ENCODE measurements around the gene ACTR1A.

Gene ACTR1A

DNA sequence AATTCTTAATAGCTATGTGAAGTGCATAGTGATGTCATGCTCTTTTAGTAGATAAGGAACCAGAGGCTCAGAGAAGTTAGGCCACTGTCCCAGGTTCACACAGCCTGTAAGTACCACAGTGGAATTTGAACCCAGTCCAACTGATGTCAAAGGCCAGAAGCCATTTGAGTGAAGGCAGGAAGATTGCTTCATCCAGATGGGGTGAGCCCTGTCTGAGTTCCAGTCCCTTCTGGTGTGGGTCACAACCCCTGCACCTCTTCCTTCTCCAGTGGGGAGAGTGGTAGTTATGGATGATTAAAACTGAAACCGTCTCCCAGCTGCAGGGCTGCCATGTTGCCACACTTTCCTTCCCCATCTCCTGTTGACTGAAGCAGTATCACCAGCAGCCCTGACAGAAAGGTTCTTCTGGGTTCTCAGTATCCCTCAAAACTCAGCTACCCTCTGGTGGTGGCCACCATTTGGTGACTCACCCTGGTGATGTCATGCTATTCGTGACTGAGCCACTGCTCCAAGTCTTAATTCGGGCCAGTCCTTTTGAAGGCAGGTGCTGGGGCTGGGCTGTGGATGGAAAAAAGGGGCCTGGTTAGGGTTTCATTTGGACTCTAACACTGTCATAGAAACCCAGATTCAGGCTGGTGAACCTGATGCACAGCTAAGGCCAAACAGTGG, 49.7 kb downstream of the ACTR1A start:
- no peak for DNase-seq

DNA sequence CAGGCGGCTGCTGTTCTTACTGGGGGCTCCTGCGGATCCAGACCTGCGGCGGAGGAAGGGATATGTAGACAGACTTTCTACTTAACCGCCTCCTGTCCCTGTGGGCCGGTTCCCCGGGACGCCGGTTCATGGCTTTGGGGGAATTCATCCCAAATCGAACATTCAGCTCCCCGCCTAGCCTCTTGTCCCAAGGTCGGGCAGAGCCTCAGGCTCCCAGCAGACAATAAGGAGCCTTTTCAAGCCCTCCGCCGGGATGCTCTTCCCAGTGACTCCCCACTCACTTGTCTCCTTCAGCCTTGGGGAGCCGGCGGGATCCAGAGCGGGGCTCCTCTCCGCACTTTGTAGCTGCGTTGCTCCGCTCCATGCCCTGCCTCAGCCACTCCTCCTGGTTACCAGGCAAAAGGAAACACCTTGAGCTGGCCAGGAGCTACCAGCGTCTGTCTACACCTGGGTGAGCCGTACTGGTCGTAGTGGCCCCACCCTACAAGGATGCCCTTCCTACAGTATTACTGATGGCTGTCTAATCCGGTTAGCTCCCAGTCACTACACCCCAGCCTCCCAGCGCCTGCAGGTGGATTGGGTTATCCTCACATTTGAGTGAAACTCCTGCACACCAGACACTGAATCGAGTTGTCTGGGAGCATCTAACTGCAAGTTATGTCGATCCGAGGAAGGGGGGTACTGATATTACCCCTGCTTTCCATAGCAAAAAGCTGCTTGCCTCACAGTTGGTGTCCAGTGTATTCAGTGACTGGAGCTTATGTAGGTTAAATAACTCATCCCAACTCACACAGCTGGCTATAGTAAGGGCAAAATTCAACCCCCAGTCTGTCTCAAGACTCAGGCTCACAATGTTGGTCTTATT, 51.2 kb downstream of the ACTR1A start, which contains the start of gene C10orf95:
TSS of gene C10orf95 (minus strand) at position 439 of the 865 bp plus-strand sequence. CDS start 450 bp downstream, outside the sequence.
- peak; percentile 11 for DNase-seq

DNA sequence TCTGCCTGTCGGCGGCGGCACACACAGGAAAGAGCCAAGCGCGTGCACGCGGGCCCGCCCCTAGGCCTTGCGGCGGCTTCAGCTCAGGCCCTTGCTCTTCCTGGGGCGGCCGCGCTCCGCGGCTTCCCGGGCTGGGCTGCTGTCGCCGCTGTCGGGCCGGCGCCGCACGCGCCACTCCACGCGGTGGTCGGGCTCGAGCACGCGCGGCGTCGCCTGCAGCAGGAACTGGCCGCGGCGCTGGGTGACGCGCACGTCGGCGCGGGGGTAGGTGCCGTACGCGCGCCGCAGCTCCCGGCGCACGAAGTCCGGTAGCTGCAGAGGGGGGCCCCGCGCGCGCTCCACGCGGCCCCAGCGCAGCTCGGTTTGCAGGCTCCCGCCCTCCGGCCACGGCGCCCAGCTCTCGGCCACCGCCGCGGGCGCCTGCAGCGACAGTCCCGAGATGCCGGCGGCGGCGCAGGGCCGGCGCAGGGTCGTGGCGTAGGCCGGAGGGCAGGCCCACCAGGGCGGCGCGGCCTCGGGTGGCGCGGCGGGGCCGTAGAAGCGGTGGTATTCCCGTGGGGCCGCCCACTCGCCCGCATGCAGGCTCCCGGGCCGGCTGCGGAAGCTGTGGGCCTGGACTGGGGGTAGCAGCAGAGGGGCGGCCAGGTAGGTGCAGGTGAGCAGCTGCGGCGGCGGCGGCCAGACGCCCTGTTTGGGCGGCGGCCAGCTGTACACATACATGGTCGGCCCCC, 52.0 kb downstream of the ACTR1A start:
- DNase-seq = peak; percentile 84

DNA sequence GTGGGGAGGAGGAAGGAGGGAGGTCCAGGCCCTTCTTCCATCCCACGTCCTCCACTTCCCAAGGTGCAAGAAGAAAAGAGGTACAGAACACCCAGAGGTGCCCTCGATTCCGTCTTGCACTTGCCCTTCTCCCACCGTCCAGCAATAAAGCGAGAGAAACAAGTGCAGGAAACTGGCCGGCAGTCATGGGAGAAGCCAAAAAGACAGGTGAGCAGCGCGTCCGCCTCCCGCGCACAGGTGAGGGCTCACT, 52.5 kb downstream of the ACTR1A start:
- DNase-seq = no peak

DNA sequence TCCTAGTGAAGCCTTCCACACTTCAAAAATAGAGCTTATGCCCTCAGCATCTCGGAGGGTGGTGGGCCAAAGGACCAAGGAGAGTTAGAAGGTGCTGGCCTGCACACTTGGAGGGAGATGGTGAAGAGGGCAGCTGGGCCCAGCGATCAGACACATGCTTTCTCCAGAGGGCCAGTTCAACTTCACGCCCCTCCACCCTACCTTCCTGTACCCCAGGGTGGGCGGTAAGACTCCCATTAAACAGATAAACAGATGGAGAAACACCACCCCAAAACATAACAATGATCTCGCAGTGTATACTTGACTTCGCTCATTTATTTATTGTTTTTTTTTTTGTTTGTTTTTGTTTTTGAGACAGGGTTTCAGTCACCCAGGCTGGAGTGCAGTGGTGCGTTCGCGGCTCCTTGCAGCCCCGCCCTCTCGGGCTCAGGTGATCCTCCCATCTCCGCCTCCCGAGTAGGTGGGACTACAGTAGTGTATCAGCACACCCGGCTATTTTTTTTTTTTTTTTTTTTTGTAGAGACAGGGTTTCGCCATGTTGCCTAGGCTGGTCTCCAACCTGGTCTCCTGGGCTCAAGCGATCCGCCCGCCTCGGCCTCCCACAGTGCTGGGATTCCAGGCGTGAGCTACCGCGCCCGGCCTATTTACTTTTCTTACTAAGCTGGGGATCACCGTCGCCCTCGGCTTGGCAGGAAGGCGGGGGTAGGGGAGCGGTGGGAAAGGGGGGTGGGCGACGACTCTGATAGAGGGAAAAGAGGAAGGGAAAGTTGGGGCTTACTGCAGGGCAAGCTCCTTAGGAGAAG, 53.0 kb downstream of the ACTR1A start:
- DNase-seq = peak; percentile 85

DNA sequence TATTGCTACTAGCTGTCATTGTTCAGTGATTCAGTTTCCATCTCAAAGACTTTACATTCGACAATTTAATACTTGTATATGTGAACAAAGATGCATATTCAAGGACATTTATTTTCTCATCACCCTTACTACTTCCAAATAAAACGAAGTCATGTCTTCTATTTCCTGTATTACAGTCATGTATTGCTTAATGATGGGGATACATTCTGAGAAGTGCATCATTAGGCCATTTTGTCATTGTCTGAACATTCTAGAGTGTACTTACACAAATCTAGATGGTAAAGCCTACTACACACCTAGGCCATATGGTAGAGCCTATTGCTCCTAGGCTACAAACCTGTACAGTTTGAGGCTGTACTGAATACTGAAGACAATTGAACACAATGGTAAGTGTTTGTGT, 57.7 kb downstream of the ACTR1A start:
- DNase-seq = no peak

DNA sequence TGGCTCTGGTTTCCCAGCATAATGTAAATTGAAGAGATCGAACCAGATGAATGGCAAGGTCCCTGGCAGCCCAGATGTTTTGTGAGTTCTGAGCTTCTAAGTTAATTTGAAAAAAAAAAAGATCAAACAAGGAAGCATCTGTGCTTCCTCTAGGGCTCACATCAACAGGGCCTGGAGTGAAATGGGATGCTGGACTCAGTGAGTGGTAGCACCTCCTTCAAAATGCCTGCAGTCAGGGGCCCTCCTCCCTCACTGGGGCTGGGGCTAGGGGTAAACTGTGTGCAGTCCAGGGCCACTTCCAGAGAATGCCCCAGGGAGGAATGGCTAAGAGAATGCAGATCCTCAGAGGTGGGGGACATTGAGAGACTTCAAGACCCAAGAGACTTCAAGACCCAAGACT, 64.1 kb downstream of the ACTR1A start:
- DNase-seq = no peak

DNA sequence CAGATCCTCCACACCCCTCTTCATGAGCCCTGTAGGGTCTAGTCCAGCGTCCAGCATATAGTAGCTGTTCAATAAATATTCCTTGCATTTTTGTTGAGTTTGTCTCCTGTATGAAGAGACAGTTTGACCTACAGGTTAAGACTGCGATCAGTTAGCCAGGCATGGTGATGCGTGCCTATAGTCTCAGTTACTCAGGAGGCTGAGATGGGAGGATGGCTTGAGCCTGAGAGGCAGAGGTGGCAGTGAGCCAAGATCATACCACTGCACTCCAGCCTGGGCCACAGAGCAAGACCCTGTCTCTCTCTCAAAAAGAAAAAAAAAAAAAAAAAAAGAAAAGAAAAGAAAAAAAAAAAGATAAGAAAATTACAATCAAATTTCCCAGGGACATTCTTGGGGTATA, 65.0 kb downstream of the ACTR1A start:
- DNase-seq = no peak

DNA sequence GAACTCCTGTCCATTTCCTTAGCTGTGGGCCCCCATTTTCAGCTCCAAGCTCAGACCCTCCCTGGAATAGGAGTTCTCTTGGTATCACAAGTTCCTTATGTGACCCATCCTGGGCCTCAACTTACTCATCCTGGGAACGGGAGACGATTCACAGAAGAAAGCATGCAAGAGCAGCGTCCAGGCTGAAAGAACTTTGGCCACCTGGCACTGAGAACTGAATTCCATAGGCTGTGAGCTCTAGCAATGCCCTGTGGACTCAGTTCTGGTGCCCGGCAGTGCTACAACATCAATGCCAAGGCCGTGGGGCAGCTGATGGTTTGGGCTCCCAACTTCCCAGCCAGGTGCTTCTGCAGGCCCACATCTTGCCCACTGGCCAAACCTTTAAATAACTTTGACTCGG, 66.2 kb downstream of the ACTR1A start:
- no peak for DNase-seq

DNA sequence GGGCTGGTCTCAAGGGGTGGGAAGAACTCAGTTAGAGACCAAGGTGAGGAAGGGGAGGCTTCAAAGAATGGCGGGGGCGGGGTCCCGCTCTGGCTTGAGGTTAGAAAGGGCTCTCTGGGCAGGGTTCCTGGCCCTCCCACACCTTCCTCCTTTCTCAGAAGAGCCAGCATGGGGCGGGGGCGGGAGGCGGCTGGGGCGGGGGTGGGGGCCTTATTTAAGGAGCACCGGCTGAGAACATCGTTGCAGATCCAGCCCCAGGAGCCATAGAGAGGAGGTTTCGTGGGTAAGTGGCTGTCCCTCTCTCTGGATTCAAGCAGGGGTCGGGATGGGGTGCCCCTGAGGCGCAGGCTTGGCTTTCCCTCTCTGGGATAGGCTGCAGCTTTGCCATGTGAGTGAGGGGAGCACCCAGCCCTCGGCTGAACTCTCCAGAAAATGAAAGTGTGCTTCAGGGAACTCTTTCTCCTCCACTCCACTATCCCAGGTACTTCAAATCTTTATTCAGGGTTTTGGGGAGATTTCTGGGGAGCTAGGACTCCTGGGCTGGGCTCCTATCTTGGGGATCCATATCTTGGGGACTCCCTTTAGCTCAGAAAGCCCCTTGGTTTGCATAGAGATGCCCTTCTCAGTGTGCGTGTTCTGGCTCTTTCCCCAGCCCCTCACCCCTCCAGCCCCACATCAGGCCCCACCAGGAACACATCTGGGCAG, 66.8 kb downstream of the ACTR1A start:
- no peak for DNase-seq

DNA sequence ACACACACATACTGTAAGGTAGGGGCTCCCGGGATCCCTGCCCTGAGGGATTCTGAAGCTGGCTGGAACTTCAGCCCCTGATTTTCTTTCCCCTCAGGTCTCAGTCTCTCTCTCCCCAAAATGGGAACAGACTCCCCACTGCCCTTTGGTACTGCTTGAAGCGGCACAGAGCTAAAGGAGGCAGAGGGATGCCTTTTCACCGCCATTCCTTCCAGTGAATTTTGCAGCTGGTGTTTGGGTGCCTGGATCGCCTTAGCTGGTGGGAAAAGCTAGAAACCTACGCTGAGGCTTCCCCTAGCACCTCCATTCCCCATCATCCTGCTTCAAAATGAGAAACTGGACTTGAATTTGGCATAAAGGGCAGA, 67.4 kb downstream of the ACTR1A start:
- DNase-seq = no peak

DNA sequence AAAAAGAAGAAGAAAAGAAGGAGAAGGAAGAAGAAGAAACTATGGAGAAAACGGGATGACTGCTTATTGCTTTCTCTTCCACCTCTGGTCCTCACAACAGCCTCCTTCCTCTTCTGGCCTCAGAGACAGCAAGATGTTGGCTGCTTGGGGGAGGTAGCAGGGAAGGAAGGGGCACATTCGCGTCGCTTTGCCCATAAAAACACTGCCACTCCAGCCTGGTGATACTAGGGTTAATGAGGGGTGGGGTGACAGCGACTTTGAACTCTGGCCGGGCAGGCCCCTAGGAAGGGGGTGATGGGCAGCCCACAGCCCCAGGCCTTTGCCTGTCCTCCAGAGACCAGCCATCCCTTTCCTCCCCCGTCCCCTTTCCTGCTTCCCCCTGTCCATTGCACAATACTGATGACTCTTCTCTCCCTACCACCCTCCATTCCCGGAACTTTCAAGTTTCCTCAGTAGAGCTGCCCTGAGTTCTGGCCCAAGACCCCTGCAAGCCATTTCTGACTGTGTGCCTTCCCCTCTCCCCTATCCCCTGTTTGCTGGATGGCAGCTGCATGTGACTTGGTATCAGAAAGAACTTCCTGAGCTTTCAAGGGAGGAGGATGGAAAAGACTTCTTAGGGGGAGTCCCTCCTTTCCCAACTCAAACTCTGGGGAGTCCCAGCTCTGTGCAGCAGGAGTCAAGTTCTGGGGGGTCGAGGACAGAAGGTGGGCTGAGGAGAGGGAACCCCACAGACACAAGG, 67.9 kb downstream of the ACTR1A start:
- DNase-seq = no peak

DNA sequence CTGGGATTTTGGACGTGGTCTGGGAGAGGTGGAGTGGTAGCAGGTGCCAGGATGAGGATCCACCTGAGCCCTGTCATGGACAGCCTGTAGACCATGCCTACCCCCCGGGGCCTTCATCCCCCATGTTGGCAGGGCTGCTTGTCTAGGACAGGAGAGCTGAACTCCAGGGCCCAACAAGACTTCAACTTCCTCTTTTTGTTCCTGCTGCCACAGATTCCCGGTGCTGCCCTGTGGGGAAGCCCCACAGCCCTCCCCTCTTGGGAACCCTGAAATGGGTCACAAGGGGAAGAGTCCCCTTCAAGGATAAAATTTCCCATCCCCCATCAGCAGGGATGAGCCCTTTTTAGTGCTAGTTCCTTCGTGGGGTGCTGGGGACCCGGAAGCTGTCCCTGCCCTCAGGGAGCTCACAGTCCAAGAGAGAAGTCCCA, 68.9 kb downstream of the ACTR1A start:
- no peak for DNase-seq

DNA sequence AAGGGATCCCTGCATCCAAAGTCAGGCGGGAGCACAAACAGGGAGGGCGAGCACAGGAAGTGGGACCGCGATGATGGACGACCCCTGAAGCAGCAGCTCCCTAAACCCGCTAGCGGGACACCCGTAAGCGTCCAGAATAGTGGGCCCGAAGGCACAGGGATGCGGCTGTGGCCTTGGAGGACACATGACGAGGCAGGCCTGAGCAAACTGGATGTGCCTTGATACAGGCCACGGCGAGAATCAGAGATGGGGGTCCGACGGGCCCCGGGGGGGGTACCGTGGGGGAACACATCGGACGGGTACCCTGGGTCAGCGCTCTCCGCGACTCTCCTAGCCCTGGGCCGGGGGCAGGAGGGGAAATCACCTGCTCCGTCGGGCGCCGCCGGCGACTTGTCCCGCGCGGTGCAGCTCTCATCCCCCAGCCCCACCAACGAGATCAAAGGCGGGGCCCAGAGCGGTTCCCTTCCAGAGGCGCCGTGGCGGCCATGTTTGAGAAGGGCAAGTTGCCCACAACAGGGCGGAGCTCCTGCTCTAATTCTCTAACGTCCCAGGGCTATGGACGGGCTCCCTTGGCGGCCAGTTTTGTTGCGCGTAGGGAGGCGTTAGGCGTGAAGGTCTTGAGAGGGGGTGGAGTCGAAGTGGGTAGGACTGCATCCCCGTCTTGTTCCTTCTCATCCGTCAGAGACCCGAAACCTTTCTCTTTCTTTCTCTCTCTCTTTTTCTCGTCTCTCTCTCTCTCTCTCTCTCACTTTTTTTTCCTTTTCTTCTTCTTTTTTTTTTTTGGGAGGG, 70.2 kb downstream of the ACTR1A start, which contains the start of gene CUEDC2:
TSS of gene CUEDC2 (minus strand) at position 413 of the 789 bp plus-strand sequence. CDS start 7,386 bp downstream, outside the sequence.
- peak; percentile 95 for DNase-seq

DNA sequence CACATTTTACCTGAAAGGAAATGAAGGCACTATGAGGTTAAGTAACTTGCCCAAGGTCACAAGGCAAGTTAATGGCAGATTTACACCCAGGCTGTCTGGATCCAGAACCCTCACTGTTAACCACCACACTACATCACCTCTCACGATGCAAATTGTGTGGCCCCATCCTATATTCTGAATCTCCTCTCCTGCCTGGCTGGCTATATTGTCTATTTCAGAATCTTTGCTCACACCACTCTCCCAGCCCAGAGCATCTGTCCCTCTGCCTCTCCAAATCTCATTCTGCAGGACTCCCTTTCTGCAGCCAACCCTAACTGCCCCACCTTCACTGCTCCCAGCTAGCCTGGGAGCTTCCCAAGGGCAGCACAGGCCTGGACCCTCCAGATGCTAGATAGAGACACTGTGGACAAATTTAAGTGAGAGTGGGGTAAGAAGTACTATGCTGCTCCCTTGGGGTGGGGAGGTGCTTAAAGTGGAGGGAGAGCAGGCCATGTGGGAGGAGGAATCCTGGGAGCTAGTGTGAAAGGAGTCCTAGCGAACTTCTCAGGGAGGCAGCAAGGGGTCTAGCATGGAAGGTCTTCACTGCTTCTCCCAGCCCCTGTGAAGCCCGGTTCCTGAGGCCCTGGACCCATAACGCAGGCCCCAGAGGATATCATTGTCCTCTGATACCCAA, 70.9 kb downstream of the ACTR1A start:
- no peak for DNase-seq

DNA sequence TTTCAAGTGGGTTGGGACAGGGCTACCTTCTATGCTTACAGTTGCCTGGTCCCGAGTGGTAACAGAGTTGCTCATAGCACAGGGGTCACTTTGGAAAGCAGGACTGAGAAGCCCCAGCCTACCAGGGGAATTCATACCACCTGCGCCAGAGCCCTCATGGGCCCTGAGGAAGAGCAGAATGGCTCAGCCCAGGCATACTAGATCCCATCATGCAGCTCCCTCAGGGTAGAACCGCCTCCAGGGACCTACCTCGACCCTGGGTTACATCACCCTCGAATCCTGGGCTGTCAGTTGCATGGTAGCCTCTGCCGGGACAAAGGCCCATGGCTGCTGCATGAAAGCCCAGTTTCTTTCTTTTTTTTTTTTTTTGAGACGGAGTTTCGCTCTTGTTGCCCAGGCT, 73.0 kb downstream of the ACTR1A start:
- no peak for DNase-seq

Measured in NCI-H345 (cell line).